OCI-LY1 (cell line): ENCODE results near the gene CDC42EP2.

Experiments
- H2AFZ ChIP-seq: fragments of 200-600 bp; sonication (generic), shearing (Covaris generic); 2 replicates; pipeline ENCODE4 v1.6.0; 2014; ENCODE audit warnings: antibody characterized with exemption, mild to moderate bottlenecking, low read length
- H3F3A ChIP-seq: fragments of 200-600 bp; sonication (generic), shearing (Covaris generic); 2 replicates; pipeline ENCODE4 v1.6.0; 2014; ENCODE audit warnings: mild to moderate bottlenecking, antibody characterized with exemption, low read length, moderate library complexity; ENCODE audit not compliant: insufficient read depth
- H3K27ac ChIP-seq: fragments of 200-600 bp; sonication (generic); 2 replicates; pipeline ENCODE4 v1.5.1; 2014; ENCODE audit warnings: low read length, mixed run types, mild to moderate bottlenecking, low read depth; ENCODE audit not compliant: poor library complexity, severe bottlenecking
- H3K27me3 ChIP-seq: fragments of 200-600 bp; sonication (generic); 2 replicates; pipeline ENCODE4 v1.6.0; 2014; ENCODE audit warnings: antibody characterized with exemption, mild to moderate bottlenecking, low read length, moderate library complexity; ENCODE audit not compliant: insufficient read depth
- H3K36me3 ChIP-seq: fragments of 200-600 bp; sonication (generic); 2 replicates; pipeline ENCODE4 v1.6.1; 2014; ENCODE audit warnings: mild to moderate bottlenecking, antibody characterized with exemption, low read length, moderate library complexity, mixed read lengths; ENCODE audit not compliant: insufficient read depth
- H3K4me1 ChIP-seq: fragments of 200-600 bp; sonication (generic); 2 replicates; pipeline ENCODE4 v1.5.1; 2014; ENCODE audit warnings: mild to moderate bottlenecking, low read length, moderate library complexity; ENCODE audit not compliant: insufficient read depth, severe bottlenecking
- H3K4me2 ChIP-seq: fragments of 200-600 bp; sonication (generic), shearing (Covaris generic); 2 replicates; pipeline ENCODE4 v1.6.1; 2014; ENCODE audit warnings: low read length
- H3K4me3 ChIP-seq: fragments of 200-600 bp; sonication (generic); 2 replicates; pipeline ENCODE4 v1.5.1; 2014; ENCODE audit warnings: low read length, low read depth, mild to moderate bottlenecking, mixed read lengths; ENCODE audit not compliant: poor library complexity, severe bottlenecking
- H3K79me2 ChIP-seq: fragments of 200-600 bp; shearing (Covaris generic); 2 replicates; pipeline ENCODE4 v1.6.1; 2016; ENCODE audit warnings: mixed run types, low read length, mixed read lengths; ENCODE audit not compliant: insufficient read depth
- H3K9ac ChIP-seq: fragments of 200-600 bp; sonication (generic), shearing (Covaris generic); 2 replicates; pipeline ENCODE4 v1.6.1; 2014; ENCODE audit warnings: mild to moderate bottlenecking, low read length, mixed read lengths
- H3K9me2 ChIP-seq: fragments of 200-600 bp; sonication (generic), shearing (Covaris generic); 2 replicates; pipeline ENCODE4 v1.6.1; 2014; ENCODE audit warnings: low read depth, mild to moderate bottlenecking, low read length, mixed read lengths
- H3K9me3 ChIP-seq: fragments of 200-600 bp; shearing (Covaris generic); 2 replicates; pipeline ENCODE4 v1.6.1; 2014; ENCODE audit warnings: low read length, mixed read lengths
- H4K20me1 ChIP-seq: fragments of 200-600 bp; sonication (generic), shearing (Covaris generic); 2 replicates; pipeline ENCODE4 v1.6.0; 2016; ENCODE audit warnings: mild to moderate bottlenecking, low read length; ENCODE audit not compliant: insufficient read depth
- EZH2 ChIP-seq: fragments of 200-600 bp; sonication (generic), shearing (Covaris generic); IDR thresholded peaks from 2 replicates; pipeline ENCODE4 v1.8.0; 2017; ENCODE audit warnings: borderline replicate concordance, mixed run types, mild to moderate bottlenecking, antibody characterized with exemption, low read length, moderate library complexity, mixed read lengths
- TF ChIP-seq, protein P1 (sequence below): fragments of 200-600 bp; sonication (generic), shearing (Covaris generic); IDR thresholded peaks from 2 replicates; pipeline ENCODE4 v1.5.1; 2017; ENCODE audit warnings: mild to moderate bottlenecking, antibody characterized with exemption, low read length, moderate library complexity, mixed read lengths

CDC42EP2 gene

DNA sequence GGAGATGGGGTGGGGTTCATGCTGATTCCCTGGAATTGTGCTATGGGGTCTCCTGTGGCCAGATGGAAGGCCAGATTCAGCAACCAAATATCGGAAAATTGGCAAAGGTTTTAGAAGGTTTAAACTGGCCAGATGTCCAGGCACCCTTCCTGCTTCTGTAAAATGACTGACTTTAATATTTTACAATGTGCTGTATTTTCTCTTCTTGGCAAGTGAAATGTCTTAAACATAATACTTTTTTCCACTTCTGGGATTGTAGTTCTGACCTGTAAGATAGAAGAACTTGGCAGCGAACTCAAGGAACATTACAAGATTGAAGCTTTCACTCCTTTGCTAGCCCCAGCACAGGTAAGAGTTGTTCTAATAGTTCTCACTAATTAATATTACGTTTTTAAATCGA lies 35.4 kb upstream of the CDC42EP2 start:
- Histone ChIP-seq H3F3A (no peaks in the 10 kb centered on the region), H3K27ac (no peak overlapping the region), H3K9ac (no peak overlapping the region), H3K79me2 (no peaks in the 10 kb centered on the region), H3K9me2 (no peaks in the 10 kb centered on the region), H3K36me3 (peaks cover 92% of the 10 kb centered on the region), H3K4me1 (no peaks in the 10 kb centered on the region), H3K4me3 (no peak overlapping the region), H3K4me2 (no peak overlapping the region), H2AFZ (no peak overlapping the region), H4K20me1 (no peaks in the 10 kb centered on the region), H3K9me3 (no peaks in the 10 kb centered on the region), H3K27me3 (no peaks in the 10 kb centered on the region)
- TF ChIP-seq, protein P1, sequence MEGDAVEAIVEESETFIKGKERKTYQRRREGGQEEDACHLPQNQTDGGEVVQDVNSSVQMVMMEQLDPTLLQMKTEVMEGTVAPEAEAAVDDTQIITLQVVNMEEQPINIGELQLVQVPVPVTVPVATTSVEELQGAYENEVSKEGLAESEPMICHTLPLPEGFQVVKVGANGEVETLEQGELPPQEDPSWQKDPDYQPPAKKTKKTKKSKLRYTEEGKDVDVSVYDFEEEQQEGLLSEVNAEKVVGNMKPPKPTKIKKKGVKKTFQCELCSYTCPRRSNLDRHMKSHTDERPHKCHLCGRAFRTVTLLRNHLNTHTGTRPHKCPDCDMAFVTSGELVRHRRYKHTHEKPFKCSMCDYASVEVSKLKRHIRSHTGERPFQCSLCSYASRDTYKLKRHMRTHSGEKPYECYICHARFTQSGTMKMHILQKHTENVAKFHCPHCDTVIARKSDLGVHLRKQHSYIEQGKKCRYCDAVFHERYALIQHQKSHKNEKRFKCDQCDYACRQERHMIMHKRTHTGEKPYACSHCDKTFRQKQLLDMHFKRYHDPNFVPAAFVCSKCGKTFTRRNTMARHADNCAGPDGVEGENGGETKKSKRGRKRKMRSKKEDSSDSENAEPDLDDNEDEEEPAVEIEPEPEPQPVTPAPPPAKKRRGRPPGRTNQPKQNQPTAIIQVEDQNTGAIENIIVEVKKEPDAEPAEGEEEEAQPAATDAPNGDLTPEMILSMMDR, result no peak
- no peak for TF ChIP-seq EZH2

DNA sequence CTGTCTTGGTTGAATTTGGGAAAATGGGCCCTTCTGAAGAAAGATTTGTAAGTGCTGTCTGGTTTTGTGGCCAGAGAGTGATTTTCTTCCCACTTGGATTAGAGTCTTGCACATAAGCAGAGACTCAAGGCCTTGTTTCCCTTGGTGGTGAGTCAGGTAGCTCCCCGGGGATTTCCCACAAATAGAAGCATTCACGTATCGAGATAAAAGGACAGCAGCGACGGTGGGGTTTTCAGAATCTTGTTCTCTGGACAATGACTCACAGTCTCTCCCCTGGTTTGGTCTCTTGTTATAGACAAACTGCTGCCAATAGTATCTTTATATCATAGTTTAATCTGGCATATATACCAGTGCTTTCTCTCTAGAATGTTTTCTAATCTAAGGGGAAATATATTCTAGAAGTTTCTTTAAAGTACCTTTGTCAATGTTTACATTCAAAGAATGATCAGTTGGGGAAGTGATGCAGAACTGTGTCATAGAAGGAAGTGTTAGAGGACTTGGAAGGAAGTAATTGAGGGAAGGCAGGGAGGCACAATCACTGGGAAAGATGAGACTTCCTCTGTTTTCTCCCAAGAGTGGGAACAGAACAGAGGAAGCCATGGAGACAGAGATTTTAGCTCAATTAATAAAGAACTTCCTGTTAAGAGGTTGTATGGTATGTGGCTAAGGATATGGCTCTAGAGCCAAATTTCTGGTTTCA lies 34.8 kb upstream of the CDC42EP2 start:
- no peak overlapping the region for H3K27ac ChIP-seq
- TF ChIP-seq, protein P1, result no peak
- TF ChIP-seq EZH2, result no peak
- H3K27me3 ChIP-seq, result no peaks in the 10 kb centered on the region
- no peak overlapping the region for H2AFZ ChIP-seq
- no peak overlapping the region for H3K4me3 ChIP-seq
- no peaks in the 10 kb centered on the region for H3F3A ChIP-seq
- H3K9ac ChIP-seq, result no peak overlapping the region
- H3K36me3 ChIP-seq, result peaks cover 98% of the 10 kb centered on the region
- no peaks in the 10 kb centered on the region for H3K4me1 ChIP-seq
- H3K79me2 ChIP-seq, result no peaks in the 10 kb centered on the region
- no peaks in the 10 kb centered on the region for H3K9me3 ChIP-seq
- no peak overlapping the region for H3K4me2 ChIP-seq
- no peaks in the 10 kb centered on the region for H4K20me1 ChIP-seq
- H3K9me2 ChIP-seq, result no peaks in the 10 kb centered on the region

DNA sequence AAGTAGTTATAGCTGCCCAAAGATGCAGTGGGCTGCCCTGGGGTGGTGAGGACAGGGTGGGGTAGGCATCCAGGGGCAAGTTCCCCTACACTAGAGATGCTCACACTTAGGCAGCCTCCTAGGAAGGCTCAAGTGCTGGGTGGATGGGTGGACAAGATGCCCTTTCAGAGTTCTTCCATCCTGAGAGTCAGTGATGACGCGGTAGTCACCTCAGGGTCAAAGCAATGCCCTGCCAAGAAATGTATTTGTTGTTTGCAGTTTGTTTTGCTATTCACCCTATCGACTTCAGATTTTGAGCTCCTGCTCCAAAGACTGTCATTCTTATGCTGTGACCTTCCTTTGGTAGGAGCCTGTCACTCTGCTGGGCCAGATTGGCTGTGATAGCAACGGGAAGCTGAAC lies 34.0 kb upstream of the CDC42EP2 start:
- Histone ChIP-seq H3K4me3 (no peak overlapping the region), H3K36me3 (peaks cover 98% of the 10 kb centered on the region), H3K27ac (no peak overlapping the region), H3K4me1 (no peaks in the 10 kb centered on the region), H2AFZ (no peak overlapping the region), H3K9me3 (no peaks in the 10 kb centered on the region), H4K20me1 (no peaks in the 10 kb centered on the region), H3K9me2 (no peaks in the 10 kb centered on the region), H3K79me2 (no peaks in the 10 kb centered on the region), H3K4me2 (no peak overlapping the region), H3K9ac (no peak overlapping the region), H3F3A (no peaks in the 10 kb centered on the region), H3K27me3 (no peaks in the 10 kb centered on the region)
- TF ChIP-seq, protein P1, result no peak
- no peak for TF ChIP-seq EZH2
